ENCODE results near the gene NTSR1.

Gene NTSR1

DNA sequence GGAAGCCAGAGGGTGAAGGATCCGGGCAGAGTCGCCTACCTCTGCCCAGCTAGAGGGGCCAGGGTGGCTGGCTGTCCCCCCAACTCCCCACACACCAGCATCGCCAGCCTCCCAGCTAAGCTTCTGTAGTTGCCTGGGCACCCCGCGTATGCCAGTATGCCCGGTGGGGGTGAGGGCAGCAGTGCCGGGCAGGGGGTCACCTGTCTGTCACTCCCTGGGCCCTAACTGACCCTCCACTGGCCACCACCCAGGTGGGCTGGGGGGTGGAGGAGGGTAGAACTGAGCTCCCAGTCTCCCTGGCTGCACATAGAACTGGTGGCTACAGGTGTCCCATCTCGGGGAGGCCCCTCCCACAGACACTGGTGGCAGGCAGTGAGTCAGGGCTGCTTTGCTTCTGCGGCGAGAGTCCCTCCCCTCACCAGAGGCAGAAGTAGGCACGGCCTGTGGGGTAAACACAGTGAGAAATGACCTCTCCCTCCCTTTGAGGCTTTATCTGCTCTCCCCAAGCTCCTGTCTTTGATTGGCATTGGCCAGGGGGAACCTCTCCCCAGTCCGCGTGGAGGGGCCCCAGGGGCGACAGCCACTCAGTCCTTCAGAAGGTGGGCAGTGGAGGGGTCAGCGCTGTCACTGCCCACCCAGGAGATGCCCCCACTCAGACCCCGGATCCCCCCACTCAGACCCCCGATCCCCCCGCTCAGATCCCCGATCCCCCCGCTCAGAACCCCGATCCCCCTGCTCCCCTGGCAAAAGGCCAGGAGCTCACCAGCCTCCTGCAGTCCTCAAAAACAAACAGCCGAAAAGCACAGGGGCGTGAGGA lies 2.5 kb downstream of the NTSR1 start:
- DNase-seq = peak in 1 of 2 donors; percentile 54

DNA sequence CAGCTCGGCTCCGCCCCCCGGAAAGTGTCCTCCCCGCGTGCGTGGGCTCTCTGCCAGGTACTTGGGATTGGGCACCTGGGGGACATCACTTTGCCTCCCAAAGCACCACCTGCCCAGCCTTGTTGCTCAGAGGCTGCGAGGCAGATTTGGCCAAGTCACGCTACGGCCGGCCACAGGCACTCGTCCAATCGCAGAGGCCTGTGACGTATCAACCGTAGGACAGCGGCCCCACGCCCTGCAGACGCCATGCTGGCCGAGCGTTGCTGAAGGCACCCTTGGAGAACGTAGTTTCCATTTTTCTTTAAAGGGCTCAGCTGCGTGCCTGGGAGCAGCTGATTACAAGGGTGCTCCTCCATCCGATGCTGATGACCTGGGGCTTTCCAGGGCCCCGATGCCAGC lies 3.1 kb downstream of the NTSR1 start:
- no peak for DNase-seq

DNA sequence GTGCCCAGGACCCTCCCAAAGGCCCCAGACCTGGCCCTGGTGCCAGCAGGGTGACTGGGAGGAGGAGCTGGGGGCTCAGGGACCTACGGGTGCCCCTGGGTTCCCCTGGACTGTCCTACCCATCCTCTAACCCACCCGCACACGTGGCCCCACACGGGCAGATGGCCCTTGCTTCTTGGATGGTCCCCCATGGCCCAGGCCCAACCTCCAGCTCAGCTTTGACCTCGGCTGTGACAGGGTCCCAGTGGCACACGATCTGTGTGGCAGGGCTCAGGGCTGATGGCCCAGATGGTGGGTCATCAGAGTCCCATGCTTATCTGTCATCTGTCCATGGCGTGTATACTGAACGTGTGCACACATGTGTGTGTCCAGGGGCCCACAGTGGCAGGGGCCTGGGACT lies 4.0 kb downstream of the NTSR1 start:
- no peak for DNase-seq

DNA sequence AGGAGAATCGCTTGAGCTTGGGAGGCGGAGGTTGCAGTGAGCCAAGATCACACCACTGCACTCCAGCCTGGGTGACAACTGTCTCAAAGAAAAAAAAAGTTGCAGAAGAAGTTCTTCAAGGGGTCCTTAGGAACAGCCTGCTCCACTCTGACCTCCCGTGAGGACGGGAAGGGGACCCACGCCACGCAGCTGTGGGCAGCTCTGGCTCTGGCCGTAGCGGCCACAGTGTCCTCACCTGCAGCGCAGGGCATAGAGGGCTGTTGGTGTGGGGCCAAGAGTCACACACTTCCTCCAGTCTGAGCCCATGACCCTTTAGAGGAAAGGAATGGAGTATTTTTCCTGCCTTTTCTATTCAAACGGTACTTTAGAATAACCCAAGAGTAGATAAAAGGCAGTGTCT lies 5.4 kb downstream of the NTSR1 start:
- no peak for DNase-seq

DNA sequence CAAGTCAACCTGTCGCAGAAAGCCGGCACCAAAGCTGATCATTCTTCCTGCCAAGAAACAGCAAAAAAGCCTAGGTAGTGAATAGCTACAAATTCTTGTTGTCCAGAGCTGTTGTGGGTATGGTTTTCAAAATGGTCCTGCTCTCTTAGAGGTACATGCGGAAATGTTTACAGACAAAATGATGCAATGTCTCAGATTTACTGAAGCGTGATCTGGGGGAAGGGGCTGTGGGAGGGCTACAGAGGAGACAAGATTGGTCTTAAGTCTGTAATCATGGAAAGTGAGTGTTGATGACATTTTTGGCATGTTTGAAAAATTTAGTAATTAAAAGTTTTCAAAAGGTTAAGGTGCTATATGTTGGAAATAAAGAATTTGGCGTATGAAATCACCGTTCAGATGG lies 6.2 kb downstream of the NTSR1 start:
- DNase-seq = no peak

DNA sequence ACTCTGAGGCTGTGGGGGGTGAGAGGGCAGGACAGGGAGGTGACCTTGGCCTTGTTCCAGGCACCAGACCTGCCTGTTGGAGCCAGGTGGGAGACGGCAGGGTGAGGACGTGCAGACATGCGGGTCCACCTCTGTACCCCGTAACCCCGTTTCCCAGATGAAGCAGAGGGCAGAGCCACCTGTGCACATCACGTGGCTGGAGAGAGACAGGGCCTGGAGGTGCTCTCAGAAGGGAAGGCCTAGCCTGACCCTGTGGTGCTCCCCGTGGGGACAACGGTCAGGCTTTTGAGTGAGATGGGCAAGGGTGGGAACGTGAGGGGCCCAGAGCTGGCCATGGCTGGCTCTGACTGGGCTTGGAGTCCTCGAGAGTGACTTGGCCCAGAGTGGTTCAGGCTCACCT lies 6.6 kb downstream of the NTSR1 start:
- DNase-seq = no peak

DNA sequence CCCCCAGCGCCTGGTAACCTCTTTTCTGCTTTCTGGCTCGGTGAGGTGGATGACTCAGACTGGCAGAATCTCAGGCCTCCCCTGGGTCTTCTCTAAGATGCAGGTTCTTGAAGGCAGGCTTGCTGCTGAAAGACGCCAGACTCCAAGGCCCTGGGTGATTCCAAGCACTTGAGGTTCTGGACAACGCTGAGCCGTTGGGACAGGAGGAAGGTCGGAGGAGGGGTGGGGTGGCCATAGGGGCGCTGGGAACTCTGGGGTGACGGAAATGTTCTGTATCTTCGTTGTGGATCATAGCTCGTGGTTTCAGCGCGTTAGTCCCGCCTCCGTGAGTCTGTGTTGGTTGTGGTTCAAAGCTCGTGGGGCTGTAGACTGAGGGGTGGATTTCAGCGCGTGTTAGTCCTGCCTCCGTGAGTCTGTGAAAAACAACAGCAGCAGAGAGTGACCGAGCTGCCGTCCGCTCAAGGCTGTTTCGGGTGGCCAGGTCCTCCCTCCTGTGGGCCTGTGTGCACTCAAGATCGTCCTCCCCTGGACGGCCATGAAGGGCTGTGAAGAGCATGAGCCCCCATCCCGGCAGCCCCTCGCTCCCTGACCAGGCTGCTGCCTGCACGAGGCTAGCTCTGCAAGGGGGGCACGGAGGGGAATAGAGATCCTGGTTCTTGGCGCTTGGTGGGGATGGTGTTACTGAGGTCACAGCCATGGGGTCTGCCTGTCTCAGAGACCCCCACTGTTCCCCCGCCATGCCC lies 7.7 kb downstream of the NTSR1 start:
- no peak for DNase-seq

DNA sequence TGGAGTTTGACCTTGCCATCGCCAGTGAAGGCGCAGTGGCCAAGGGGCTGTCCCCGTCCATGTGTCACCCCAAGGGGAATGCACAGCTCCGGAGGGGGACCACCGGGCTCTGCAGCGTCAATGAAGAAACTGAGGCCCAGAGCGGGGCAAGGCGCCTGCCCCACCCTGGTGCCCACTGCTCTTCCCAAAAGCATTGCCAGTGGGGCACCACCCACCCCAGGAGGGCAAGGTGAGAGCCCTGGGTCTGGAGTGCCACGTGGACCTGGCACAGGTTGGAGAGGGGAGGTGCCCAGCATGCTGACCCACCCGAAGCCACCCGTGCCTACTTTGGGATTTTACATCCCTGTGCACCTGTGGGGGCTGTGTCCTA lies 8.3 kb downstream of the NTSR1 start:
- no peak for DNase-seq

DNA sequence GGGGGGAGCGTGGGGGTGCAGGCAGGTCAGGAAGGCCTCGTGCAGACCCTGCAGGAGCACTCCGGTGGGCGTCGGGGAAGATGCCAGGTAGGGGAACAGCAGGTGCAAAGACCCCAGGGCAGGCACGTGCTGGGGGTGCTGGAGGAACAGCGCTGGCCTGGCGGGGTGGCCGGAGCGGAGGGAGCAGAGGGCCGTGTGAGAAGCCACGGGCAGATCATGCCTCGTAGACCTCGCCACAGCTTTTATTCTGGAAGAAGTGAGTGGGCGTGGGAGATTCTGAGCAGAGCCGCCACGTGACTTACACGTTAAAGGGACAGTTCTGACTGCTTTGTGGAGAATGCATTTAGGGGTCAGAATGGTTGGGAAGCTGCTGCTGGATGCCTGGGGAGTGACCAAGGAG lies 9.3 kb downstream of the NTSR1 start:
- DNase-seq = no peak

DNA sequence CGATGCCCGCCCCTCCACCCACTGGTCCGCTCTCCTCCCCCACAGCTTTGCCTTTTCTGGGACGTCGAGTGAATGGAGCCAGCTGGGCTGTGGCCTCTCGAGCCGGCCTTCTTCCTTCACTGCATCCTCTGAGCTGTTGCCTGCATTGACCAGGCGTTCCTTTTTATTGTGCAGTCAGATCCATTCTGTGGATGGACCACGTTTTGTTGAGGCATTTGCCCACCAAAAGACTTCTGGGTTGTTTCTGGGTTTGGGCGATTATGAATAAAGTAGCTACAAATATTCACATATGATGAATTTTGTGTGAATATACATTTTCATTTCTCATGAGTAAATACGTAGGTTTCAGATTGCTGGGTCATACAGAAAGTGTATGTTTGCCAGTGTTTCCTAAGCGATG lies 9.9 kb downstream of the NTSR1 start:
- no peak for DNase-seq

DNA sequence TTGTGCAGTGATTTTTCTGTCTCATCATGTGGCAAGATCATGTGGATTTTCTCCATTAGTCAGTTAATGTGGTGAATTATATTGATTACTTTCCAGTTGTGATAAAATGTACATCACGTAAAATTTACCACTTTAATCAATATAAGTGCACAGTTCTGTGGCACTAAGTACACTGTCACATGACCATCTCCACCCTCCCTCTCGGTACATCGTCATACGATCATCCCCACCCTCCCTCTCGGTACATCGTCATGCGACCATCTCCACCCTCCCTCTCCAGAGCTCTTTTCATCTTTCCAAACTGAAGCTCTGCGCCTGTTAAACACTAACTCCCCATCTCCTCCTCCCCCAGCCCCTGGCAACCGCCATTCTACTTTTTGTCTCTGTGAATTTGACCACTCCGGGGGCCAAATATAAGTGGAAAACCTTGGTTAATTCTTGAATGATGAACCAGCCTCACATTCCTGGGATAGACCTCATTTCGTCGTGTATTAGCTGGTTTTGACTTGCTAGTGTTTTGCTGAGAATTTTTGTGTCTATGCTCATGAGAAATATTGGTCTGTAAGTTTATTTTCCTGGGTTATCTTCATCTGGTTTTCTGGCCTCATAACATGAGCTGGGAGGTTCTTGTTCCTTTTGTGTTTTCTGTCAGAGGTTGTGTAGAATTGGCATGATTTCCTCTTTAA lies 10.8 kb downstream of the NTSR1 start:
- DNase-seq = no peak

DNA sequence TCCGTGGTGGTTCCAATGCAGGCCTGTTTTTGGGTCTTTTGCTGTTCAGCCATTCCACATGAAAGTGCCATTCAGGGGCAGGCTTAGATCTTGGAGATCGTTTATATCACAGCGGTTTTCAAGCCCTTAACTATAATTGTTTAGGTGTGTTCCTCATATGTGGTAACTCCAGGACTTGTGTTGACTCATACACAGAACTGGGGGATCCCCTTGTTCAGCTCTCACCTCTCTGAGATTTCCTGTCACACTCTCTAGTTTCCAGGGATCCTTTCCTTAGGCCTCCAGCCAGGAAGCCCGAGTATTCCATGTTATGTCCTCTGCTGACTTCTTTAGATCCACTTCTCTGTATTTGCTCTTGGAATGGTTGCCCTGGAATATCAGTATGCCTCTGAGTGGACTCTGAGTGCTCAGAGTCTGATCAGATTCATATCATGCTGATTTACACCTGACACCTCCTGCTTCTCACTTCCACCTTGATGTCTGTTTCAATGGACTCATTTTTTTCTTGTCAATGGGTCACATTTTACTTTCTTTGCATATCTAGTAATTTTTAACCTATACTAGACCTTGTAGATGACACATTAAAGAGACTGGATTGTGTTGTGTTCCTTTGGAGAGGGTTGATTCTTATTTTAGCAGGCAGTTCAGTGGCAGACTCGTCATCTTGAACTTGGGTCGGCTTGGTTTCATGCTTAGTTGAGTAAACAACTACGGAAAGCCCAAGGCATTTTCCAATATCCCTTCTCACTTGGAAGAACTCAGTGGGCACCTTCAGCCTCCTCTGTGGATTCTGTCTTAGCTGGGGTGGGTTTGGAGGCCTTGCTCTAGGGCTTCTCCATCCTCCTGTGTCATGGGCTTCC lies 13.1 kb downstream of the NTSR1 start:
- no peak for DNase-seq

DNA sequence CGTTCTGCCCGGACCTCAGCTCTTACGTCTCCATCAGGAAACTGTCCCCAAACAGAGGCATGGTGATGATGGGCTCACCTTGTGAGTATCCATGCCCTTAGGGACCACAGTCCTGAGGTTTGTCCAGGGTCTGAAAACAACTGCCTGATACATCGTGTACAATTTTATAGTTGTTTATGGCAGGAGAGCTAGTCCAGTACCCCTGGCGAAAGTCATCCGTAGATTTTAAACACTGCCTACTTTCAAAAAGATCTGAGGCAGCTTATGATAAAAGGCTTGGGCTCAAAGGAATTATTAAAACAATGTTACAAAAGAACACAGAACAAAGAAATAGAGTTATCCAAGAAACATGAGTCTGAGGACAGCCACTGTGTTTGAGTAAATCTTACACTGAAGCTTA lies 14.0 kb downstream of the NTSR1 start:
- no peak for DNase-seq

DNA sequence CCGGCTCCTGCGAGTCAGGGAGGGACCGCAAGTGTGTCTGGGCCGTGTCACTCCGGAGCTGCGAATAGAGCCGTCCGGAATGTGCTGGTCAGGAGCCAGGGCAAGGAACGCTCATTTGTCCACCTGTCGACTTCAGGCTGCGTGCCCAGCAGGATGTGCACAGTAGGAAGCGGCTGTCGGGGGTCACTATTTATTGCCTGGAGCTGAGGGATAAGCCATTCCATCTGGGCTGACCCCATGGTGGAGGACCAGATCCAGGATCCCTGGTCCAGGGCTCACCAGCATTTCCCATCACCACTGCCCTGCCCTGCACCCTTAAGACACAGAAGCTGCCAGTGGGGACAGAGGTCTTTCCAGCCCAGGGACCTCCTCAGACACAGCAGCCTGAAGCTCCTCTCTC lies 14.7 kb downstream of the NTSR1 start:
- DNase-seq = no peak

DNA sequence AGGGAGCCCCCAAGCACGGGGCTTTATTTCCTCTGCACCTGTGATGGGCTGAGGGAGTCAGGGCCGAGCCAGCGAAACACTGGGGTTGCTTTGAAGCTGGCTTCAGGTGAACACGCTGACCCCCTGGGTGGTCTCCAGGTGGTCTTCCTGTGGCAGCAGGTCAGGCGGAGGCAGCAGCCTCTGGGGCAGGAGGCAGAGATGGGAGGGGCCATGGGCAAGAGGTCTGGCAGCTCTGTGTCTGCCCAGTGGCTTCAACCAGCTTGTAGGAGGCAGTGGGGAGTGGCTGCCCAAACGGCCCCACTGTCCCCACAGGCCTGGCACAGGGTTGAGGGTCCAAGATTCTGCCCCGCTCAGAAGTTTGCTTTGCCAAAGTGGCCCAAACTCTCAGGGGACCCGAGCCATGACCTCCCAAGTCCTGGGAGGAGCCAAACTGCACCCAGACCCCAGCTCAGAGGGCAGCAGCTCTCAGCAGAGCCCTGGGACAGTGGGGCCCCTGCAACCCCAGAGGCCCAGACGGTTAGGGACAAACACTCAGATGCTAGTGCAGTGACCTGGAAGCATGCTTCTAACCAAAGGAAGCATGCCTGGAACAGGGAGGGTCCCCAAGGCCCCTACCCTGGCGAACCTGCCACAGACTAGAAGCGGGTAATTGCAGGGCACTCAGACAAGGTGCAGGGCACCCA lies 15.3 kb downstream of the NTSR1 start:
- no peak for DNase-seq

DNA sequence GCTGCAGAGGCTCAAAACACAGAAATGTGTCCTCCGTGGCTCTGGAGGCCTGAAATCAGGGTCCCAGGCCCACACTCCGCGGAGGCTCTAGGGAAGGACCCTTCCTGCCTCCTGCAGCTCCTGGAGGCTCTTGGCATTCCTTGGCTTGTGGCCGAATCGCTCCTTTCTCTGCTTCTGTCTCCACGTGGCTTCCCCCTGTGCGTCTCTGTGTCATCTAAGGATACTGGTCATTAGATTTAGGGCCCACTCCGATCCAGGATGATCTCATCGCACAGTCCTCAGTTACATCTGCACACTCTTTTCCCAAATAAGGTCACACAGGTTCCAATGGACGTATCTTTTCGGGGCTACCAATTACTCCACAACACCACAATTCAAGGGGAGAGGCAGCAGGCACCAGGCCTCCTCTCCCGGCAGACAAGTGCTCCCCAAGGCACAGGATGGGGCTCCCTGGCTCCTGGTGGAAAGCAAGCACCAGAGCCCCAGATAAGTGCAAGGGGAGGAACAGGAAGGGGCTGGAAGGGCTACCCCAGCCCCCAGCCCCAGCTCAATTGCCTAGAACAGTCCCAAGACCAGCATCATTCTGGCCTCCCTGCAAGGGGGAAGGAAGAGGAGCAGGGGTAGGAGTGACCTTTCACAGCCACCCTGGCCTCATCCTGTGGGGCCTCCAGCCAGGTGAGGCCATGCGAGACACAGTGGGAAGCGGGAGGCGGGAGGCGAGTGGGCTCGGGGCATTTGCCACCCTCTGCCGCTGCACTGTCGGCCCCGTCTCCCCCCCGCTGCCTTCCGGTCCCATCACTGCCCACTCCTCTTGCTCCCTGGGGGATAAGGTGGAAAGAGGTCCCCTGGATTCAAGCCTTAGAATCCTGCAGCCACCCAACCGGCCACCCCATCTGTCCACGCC lies 16.3 kb downstream of the NTSR1 start:
- no peak for DNase-seq

DNA sequence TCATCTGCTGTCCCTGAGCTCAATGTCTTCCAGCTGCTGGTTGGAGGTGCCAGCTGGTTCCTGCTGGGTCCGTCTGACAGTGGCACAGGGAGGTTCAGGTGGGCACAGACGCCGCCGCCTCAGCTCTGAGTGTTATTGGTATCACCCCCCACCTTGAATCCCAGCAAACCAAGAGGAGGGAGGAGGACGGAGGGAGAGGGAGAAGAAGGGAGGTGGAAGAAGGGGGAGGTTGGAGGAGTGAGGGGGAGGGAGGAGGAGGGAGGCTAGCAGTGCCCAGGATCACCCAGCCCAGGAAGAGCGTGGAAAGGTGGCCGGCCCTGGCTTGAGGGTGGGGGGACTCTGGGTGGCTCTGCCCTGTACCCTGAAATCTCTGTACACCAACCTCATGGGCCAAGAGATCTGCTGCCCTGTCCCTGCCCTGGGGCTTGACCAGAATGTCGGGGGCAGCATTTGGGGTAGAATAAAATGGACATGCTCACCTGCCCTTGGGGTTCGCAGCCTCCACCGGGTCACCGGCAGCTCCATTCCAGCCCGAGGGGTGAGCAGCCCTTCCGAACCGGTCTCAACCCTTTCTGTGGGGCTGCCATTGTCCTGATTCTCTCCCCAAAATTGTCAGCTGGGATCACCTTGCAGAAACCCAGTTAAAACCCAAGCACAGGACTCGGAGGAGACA lies 17.1 kb downstream of the NTSR1 start:
- no peak for DNase-seq

DNA sequence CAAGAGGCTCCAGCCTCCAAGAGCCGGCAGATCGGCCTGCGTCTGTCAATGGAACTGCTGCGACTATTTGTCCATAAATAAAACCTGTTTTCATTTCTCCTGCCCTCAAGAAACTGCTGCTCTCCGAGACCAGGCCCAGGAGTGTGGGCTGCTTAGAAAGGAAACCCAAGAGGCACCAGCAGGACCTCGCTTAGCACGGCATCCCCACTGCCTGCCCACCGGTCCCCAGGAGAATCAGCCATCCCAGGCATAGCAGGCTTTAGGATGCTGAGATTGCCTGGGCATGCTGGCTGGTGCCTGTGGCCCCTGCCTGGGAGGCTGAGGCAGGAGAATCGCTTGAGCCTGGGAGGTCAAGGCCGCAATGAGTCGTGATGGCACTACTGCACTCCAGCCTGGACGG lies 17.6 kb downstream of the NTSR1 start:
- DNase-seq = no peak

DNA sequence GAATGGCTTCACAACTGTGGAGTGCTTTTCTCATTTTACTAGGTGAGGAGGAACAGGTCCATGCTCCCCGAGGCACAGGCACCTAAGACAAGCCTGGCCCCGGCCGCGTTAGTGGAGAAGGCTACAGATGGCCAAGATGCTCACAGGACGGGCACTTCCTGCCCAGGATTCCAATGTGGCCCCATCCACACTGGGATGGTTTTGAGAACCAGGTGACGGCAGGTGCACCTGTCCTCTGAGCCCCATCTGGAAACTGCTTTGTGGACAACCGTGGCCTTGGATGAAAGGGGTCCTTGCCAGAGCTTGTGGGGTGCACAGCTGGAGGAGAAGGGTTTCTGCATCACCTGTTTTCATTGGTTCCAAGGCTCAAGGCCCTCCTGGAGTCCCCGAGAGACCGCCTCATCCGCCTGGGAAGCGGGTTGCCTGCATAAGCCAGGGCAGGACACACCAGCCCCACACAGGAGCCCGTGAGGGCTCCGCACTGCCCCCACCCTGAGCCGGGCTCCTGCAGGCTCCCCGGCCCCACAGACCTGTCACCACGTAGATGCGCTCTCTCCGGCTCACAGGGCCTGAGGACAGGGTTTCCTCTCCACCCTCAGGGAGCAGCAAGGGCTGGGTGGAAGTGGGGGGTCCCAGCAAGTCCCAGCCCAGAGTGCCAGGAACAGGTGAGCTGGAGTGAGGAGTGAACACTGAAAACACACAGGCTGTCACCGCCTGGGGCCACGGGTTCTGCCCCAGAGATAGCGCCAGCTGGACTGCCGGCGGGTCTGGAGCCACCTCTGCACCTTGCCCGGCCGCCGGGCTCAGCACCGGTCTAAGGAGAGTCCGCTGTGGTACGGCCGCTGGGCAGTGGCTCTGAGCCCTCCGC lies 18.3 kb downstream of the NTSR1 start:
- DNase-seq = no peak

DNA sequence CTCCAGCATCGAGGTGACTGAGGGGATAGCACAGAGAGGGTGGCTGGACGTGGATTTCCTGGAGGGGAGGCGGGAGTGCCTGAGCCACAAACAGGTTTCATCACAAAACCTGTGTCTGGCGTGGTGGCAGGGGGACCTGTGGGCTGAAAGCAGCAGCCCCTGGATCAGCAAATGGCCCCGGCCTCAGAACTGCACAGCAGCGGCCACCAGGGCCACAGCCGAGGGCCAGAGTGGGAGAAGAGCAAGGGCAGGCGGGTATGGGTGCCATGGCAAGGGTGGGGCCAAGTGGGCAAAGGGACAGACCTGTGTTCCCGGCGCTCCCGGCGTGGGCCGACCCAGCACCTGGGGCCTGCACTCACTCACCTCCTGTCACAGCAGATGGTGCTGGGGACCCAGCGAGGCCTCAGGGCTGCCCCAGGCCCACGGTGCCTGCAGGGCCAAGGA lies 19.0 kb downstream of the NTSR1 start:
- no peak for DNase-seq
